HFF-Myc (cell line): ENCODE data around the gene TRIM65.

Source experiments
- DNase-seq: peaks from one replicate; pipeline ENCODE4 v3.0.0-alpha.2; 2011; ENCODE audit warnings: low read depth; ENCODE audit errors: extremely low read depth
- H3K4me3 ChIP-seq: replicated peaks from 2 replicates; pipeline ENCODE4 v1.5.1; 2011; ENCODE audit warnings: low read depth, mild to moderate bottlenecking, control low read depth, low read length
- CTCF ChIP-seq: IDR thresholded peaks from 2 replicates; pipeline ENCODE4 v1.5.1; 2012; ENCODE audit warnings: mild to moderate bottlenecking, low read depth, low read length, control low read depth; ENCODE audit errors: missing control alignments

TRIM65 gene

GRCh38 chr17:75880266-75880665, 16.5 kb downstream of the TRIM65 start:
- H3K4me3 ChIP-seq = no peak overlapping the region
- no peak for TF ChIP-seq CTCF
- no peak for DNase-seq

DNA sequence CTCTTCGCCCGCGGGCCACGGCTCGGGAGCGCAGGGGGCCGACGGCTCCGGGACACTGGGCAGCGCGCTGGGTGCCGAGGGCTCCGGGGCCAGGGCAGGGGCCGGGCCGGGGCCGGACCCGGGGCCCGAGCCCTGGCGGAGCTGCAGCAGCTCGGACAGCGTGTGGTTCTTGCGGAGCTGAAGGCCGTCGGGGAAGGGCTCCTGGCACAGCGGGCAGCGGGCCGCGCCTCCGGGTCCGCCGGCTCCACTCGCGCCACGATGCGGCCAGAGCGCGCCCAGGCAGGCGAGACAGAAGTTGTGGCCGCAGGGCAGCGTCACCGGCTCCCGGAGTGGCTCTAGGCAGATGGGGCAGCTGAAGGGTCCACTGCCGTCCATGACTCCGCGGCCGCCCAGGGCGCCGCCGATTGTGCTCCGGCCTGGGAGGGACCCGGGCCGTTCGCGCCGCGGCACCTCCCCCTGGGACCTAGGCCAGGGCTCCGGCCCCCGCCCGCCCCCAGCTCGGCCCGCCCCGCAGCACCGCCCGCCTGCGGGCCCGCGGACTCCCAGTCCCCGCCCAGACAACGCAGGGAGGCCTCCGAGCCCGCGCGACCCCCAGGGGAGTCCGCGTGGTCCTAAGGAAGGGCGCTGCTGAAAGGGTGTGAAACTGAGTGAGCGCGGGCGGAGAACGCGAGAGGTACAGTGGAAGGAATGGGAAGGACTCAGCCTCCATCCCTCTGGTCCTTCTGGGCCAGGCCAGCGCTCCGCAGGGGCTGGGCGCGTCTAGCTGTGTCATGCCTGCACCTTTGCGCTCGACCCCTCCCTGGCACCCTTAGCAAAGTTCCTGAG, 18.4 kb downstream of the TRIM65 start, which contains the start of gene TRIM47:
TSS of gene TRIM47 (minus strand) at position 408 of the 825 bp plus-strand sequence. CDS start at position 375, 33 bp downstream.
- DNase-seq = no peak
- H3K4me3 ChIP-seq = peak within 1 kb of the TSS; percentile 52
- no peak for TF ChIP-seq CTCF

- TF ChIP-seq CTCF = peak; percentile 52
- H3K4me3 ChIP-seq = peak overlapping the region; percentile 52
- no peak for DNase-seq
Observed at GRCh38 chr17:75877752-75878173, 19.0 kb downstream of the TRIM65 start.

DNA sequence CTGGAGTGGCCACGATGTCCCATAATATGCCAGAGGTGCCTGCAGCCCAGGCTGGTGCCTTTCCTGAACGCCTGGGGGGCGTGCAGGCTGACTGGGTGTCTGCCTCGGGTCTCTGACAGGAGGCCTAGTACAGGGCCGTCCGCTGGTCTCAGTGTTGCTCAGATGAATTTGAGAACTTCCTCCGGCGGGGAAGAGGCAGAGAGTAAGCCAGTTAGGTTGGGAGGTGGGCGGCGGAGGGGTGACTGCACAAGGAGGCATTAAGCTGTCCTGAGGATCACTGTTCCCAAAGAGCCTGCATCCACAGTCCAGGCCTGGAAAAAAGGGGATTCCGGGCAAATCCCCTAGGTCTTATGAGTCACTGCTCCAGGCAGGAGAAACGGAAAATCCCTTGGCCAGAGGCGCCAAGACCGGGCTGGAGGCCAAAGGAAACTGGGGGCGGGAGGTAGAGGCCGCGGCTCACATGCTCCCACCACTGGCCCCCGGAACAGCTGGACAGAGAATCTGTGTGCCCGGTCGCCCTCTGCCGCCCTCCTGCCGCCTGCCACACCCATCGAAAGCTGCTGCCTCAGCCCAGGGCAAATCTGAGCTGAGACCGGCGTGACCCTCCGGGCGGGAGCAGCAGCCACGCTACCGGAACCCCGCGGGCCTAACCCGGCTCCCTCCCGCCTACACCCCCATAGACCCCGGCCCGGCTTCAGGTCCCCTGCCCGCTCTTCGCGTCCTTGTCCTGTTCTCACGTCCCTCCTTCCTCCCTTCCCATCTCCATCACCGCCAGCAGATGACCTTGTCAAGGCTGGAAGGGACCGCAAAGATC, 19.6 kb downstream of the TRIM65 start:
- no peak for TF ChIP-seq CTCF
- peak; percentile 86 for DNase-seq
- peak overlapping the region; percentile 52 for H3K4me3 ChIP-seq

- no peak for TF ChIP-seq CTCF
- H3K4me3 ChIP-seq = peak overlapping the region; percentile 52
- no peak for DNase-seq
Observed at GRCh38 chr17:75876190-75876937, 20.4 kb downstream of the TRIM65 start.

- no peak for TF ChIP-seq CTCF
- no peak overlapping the region for H3K4me3 ChIP-seq
- no peak for DNase-seq
Observed at GRCh38 chr17:75875940-75876189, 20.9 kb downstream of the TRIM65 start.
